Measurements from ENCODE around the gene LUC7L2. TPM values are rescaled to one million over a fixed set of nuclear protein-coding genes. Genes with fewer than 3 reads are reported as not detected.
"Not testable (repeated sequence)": the region's sequence is repeated elsewhere in the genome, so short reads cannot be mapped to it uniquely, and the experiment has no call there.

LUC7L2 gene
- total RNA-seq, 1 donor from 2014 or later = 45.2 TPM

DNA sequence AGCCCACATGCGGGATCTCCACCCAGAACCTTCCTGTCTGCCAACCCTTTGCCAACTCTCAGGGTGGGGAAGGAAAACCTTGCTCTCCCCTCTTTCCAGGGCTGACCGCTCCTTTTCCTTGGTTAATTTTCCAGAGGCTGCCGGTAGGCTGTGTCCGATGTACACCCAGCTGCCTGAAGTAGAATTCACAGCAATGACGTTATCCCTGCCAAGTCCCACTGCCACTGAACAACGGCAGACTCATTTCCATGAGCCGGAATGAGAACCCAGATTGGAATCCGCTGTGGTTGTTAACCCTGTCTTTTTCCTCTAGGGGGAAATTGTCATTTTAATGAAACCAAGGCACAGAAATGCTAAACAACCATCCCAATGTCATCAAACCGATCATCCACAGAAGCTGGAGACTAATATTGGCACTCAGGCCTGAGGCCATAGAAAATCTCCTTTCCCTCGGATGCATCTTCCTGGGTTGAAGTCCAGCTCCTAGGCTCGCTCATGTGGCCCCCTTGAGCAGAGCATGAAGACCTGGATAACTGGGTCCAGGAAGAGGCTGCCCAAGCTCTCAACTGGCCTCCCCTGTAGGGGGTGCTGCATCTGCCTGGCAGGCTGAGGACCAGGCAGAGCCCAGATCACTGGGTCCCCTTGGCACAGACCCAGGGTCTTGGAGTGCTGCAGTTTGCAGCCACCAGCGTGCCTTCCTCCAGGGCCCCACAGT, 93.4 kb downstream of the LUC7L2 start:
- Histone ChIP-seq H3K9me3 (replicated peaks) (no peaks in the 10 kb centered on the region), H3K27me3 (ENCODE audit: low read depth) (peaks cover 11% of the 10 kb centered on the region), H3K27ac (replicated peaks) (no peak overlapping the region), H3K4me1 (peaks cover 4% of the 10 kb centered on the region), H3K4me3 (no peak overlapping the region), H3K36me3 (no peaks in the 10 kb centered on the region)
- no peak for DNase-seq
- TF ChIP-seq, protein P1, sequence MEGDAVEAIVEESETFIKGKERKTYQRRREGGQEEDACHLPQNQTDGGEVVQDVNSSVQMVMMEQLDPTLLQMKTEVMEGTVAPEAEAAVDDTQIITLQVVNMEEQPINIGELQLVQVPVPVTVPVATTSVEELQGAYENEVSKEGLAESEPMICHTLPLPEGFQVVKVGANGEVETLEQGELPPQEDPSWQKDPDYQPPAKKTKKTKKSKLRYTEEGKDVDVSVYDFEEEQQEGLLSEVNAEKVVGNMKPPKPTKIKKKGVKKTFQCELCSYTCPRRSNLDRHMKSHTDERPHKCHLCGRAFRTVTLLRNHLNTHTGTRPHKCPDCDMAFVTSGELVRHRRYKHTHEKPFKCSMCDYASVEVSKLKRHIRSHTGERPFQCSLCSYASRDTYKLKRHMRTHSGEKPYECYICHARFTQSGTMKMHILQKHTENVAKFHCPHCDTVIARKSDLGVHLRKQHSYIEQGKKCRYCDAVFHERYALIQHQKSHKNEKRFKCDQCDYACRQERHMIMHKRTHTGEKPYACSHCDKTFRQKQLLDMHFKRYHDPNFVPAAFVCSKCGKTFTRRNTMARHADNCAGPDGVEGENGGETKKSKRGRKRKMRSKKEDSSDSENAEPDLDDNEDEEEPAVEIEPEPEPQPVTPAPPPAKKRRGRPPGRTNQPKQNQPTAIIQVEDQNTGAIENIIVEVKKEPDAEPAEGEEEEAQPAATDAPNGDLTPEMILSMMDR (IDR thresholded peaks at IDR 0.05; ENCODE audit: borderline replicate concordance) = no peak
- intact Hi-C loops (cut with micrococcal nuclease) = no loop called here

GRCh38 chr7:139453673-139454321, 94.1 kb downstream of the LUC7L2 start:
- TF ChIP-seq, protein P1 (IDR thresholded peaks at IDR 0.05; ENCODE audit: borderline replicate concordance) = no peak
- Histone ChIP-seq H3K4me3 (no peak overlapping the region), H3K9me3 (replicated peaks) (no peaks in the 10 kb centered on the region), H3K27ac (replicated peaks) (no peak overlapping the region), H3K4me1 (peaks cover 4% of the 10 kb centered on the region), H3K36me3 (no peaks in the 10 kb centered on the region), H3K27me3 (ENCODE audit: low read depth) (peaks cover 11% of the 10 kb centered on the region)
- intact Hi-C loops (cut with micrococcal nuclease) = no loop called here
- DNase-seq = no peak

- intact Hi-C loops (cut with micrococcal nuclease) = no loop called here
- H3K27me3 ChIP-seq (ENCODE audit: low read depth) = peaks cover 11% of the 10 kb centered on the region
- no peaks in the 10 kb centered on the region for H3K36me3 ChIP-seq
- H3K9me3 ChIP-seq (replicated peaks) = no peaks in the 10 kb centered on the region
- no peak overlapping the region for H3K27ac ChIP-seq (replicated peaks)
- TF ChIP-seq, protein P1 (IDR thresholded peaks at IDR 0.05; ENCODE audit: borderline replicate concordance) = no peak
- H3K4me1 ChIP-seq = peaks cover 4% of the 10 kb centered on the region
- H3K4me3 ChIP-seq = no peak overlapping the region
- DNase-seq = no peak
These were observed 96.1 kb downstream of the LUC7L2 start for GRCh38 chr7:139455789-139456188.

- TF ChIP-seq, protein P1 (IDR thresholded peaks at IDR 0.05; ENCODE audit: borderline replicate concordance) = no peak
- intact Hi-C loops (cut with micrococcal nuclease) = no loop called here
- no peak for DNase-seq
- Histone ChIP-seq H3K4me3 (no peak overlapping the region), H3K4me1 (peaks cover 4% of the 10 kb centered on the region), H3K27ac (replicated peaks) (no peak overlapping the region), H3K9me3 (replicated peaks) (no peaks in the 10 kb centered on the region), H3K36me3 (no peaks in the 10 kb centered on the region), H3K27me3 (ENCODE audit: low read depth) (peaks cover 11% of the 10 kb centered on the region)
These were observed 96.8 kb downstream of the LUC7L2 start for GRCh38 chr7:139456511-139456910.

- Histone ChIP-seq H3K4me3 (no peak overlapping the region), H3K4me1 (peaks cover 4% of the 10 kb centered on the region), H3K27me3 (ENCODE audit: low read depth) (peaks cover 16% of the 10 kb centered on the region), H3K9me3 (replicated peaks) (no peaks in the 10 kb centered on the region), H3K36me3 (no peaks in the 10 kb centered on the region), H3K27ac (replicated peaks) (no peak overlapping the region)
- intact Hi-C loops (cut with micrococcal nuclease) = no loop called here
- TF ChIP-seq, protein P1 (IDR thresholded peaks at IDR 0.05; ENCODE audit: borderline replicate concordance) = no peak
- DNase-seq = no peak
These were observed 97.7 kb downstream of the LUC7L2 start for GRCh38 chr7:139457153-139457946.

DNA sequence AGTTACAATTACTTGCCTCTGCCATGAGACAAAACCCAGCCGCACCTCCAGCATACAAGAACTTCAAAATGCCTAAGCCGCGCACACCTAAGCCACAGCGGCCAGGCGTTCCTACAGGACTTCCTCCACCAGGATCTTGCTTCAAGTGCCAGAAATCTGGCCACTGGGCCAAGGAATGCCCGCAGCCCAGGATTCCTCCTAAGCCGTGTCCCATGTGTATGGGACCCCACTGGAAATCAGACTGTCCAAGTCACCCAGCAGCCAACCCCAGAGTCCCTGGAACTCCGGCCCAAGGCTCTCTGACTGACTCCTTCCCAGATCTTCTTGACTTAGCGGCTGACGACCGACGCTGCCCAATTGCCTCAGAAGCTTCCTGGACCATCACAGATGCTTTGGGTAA, 103.7 kb downstream of the LUC7L2 start:
- intact Hi-C loops (cut with micrococcal nuclease); H3K4me3 ChIP-seq; H3K27ac ChIP-seq (replicated peaks); H3K4me1 ChIP-seq; DNase-seq; H3K36me3 ChIP-seq; H3K9me3 ChIP-seq (replicated peaks): not testable (repeated sequence)
- H3K27me3 ChIP-seq (ENCODE audit: low read depth) = peaks cover 21% of the 10 kb centered on the region

- H3K27ac ChIP-seq (replicated peaks); H3K4me3 ChIP-seq; DNase-seq; H3K9me3 ChIP-seq (replicated peaks); H3K36me3 ChIP-seq; H3K4me1 ChIP-seq; intact Hi-C loops (cut with micrococcal nuclease): not testable (repeated sequence)
- peaks cover 21% of the 10 kb centered on the region for H3K27me3 ChIP-seq (ENCODE audit: low read depth)
These were observed 104.8 kb downstream of the LUC7L2 start for GRCh38 chr7:139464511-139464910.

- intact Hi-C loops (cut with micrococcal nuclease); H3K27ac ChIP-seq (replicated peaks); H3K4me1 ChIP-seq; H3K9me3 ChIP-seq (replicated peaks); H3K36me3 ChIP-seq; DNase-seq; H3K4me3 ChIP-seq: not testable (repeated sequence)
- peaks cover 21% of the 10 kb centered on the region for H3K27me3 ChIP-seq (ENCODE audit: low read depth)
These were observed 105.4 kb downstream of the LUC7L2 start for GRCh38 chr7:139465072-139465471.
